Measurements from ENCODE around the gene IL19. TPM values are rescaled to one million over a fixed set of nuclear protein-coding genes. Genes with fewer than 3 reads are reported as not detected.
A peak's percentile ranks its signal among the peaks of the same experiment; 100 is the strongest.

Gene IL19
- total and polyA plus RNA-seq, 2 of the 13 experiments (the other 11 are each of a cell fraction or from before 2014, with no cell fraction given) = not detected

GRCh38 chr1:206732992-206733391 is 37.6 kb upstream of the IL19 start:
- ATAC-seq (no peak), FAIRE-seq (no peak), DNase-seq (ENCODE audit: low spot score) (no peak)
- Histone ChIP-seq H3K9ac (ENCODE audit: insufficient read depth, low read depth, low read length) (no peak overlapping the region), H3K27me3 (ENCODE audit: control insufficient read depth in 1 of 2, insufficient read depth in 2 of 2, low read length in 2 of 2) (no peaks in the 10 kb centered on the region), H3K4me3 (replicated peaks in 1 of 3; ENCODE audit: insufficient read depth in 1 of 3, low read depth in 2 of 3, low read length in 3 of 3) (no peak overlapping the region), H3K79me2 (ENCODE audit: insufficient read depth, low read length) (no peaks in the 10 kb centered on the region), H3K36me3 (replicated peaks in 1 of 2; ENCODE audit: control insufficient read depth in 1 of 2, insufficient read depth in 2 of 2, low read length in 2 of 2) (peaks cover 30 to 41% of the 10 kb centered on the region in 2 experiments; a peak in 4 of 5 replicates), H3K27ac (ENCODE audit: extremely low read length, insufficient read depth, low read length) (no peak overlapping the region), H3K9me3 (ENCODE audit: low read length) (no peaks in the 10 kb centered on the region), H2AFZ (ENCODE audit: low read length) (no peak overlapping the region), H4K20me1 (ENCODE audit: insufficient read depth, low read length) (0 out of 2 replicates have a peak, but pooled peaks cover 6% of the 10 kb centered on the region), H3K4me2 (ENCODE audit: low read depth, low read length) (no peak overlapping the region), H3K4me1 (ENCODE audit: insufficient read depth, low read length) (no peaks in the 10 kb centered on the region)
- intact Hi-C loops (cut with micrococcal nuclease; ENCODE audit: unreplicated experiment) (loop anchor here (10.0 kb wide), 1 partner anchor 342 kb away; no protein-coding TSS in a partner anchor), in situ Hi-C loops (cut with HindIII; ENCODE audit: extremely low pct_ligation_motif_present, low pct_unique_long_range_greater_than_20kb) (loop anchor here (10.0 kb wide), 1 partner anchor 252 kb away; no protein-coding TSS in a partner anchor)
- ChIA-PET CTCF (ENCODE audit: low intra/inter-chr PET ratio, low total read pairs) (no interaction called here), POLR2A (no interaction called here)
- no peak for TF ChIP-seq ZNF441 (CRISPR knock-in tag; IDR thresholded peaks at IDR 0.05; ENCODE audit: borderline replicate concordance)
- no peak for TF ChIP-seq NFKB2 (CRISPR knock-in tag; IDR thresholded peaks at IDR 0.05; ENCODE audit: borderline replicate concordance)
- TF ChIP-seq ZNF263 (CRISPR knock-in tag; IDR thresholded peaks at IDR 0.05) = no peak
- BruUV-seq (replicated peaks) = no TSS peak
- 94% methylated on average over 8 of the region's 11 CpGs for WGBS (ENCODE audit: low lambda C conversion rate)

GRCh38 chr1:206734499-206735142 is 36.0 kb upstream of the IL19 start:
- H3K4me3 ChIP-seq (replicated peaks in 1 of 3; ENCODE audit: insufficient read depth in 1 of 3, low read depth in 2 of 3, low read length in 3 of 3) = no peak overlapping the region
- ATAC-seq (peak; percentile 66), DNase-seq (ENCODE audit: low spot score) (no peak), FAIRE-seq (peak; percentile 28)
- WGBS (ENCODE audit: low lambda C conversion rate) = 69% methylated on average over 9 of the region's 9 CpGs
- peak; percentile 54 for TF ChIP-seq STAG1 (CRISPR knock-in tag; IDR thresholded peaks at IDR 0.05)
- peak; percentile 70 for TF ChIP-seq CTCF (CRISPR knock-in tag; IDR thresholded peaks at IDR 0.05)
- TF ChIP-seq ZNF354B (CRISPR knock-in tag; IDR thresholded peaks at IDR 0.05) = no peak
- peak; percentile 76 for TF ChIP-seq SMC3 (IDR thresholded peaks at IDR 0.05; ENCODE audit: low read length)
- no peak for TF ChIP-seq THAP7 (CRISPR knock-in tag; IDR thresholded peaks at IDR 0.05)
- 0 out of 2 replicates have a peak, but pooled peaks have one; percentile 31 for TF ChIP-seq HNF1B (CRISPR knock-in tag; IDR thresholded peaks at IDR 0.05)
- peak; percentile 41; the same call in 1 of the 2 replicates for TF ChIP-seq RAD21 (CRISPR knock-in tag; IDR thresholded peaks at IDR 0.05)
- intact Hi-C loops (cut with micrococcal nuclease; ENCODE audit: unreplicated experiment) (loop anchor here (1.0 to 10.0 kb wide), 3 partner anchors 178 to 340 kb away; no protein-coding TSS in a partner anchor), in situ Hi-C loops (cut with HindIII; ENCODE audit: extremely low pct_ligation_motif_present, low pct_unique_long_range_greater_than_20kb) (loop anchor here (5.0 to 10.0 kb wide), 2 partner anchors 178 to 250 kb away; no protein-coding TSS in a partner anchor)
- 0 out of 2 replicates have a peak, but pooled peaks cover 5% of the 10 kb centered on the region for H4K20me1 ChIP-seq (ENCODE audit: insufficient read depth, low read length)
- H2AFZ ChIP-seq (ENCODE audit: low read length) = no peak overlapping the region
- peaks cover 25 to 30% of the 10 kb centered on the region in 2 experiments; a peak in 4 of 5 replicates for H3K36me3 ChIP-seq (replicated peaks in 1 of 2; ENCODE audit: control insufficient read depth in 1 of 2, insufficient read depth in 2 of 2, low read length in 2 of 2)
- H3K9me3 ChIP-seq (ENCODE audit: low read length) = no peaks in the 10 kb centered on the region
- ChIA-PET CTCF (ENCODE audit: low intra/inter-chr PET ratio, low total read pairs) (interaction anchor here (0.8 to 1.6 kb wide), 2 partner anchors 178 to 247 kb away, joined by 4 to 11 read pairs; no protein-coding TSS in a partner anchor), POLR2A (no interaction called here)
- H3K9ac ChIP-seq (ENCODE audit: insufficient read depth, low read depth, low read length) = no peak overlapping the region
- no TSS peak for BruUV-seq (replicated peaks)
- no peak overlapping the region for H3K4me2 ChIP-seq (ENCODE audit: low read depth, low read length)
- no peak overlapping the region for H3K27ac ChIP-seq (ENCODE audit: extremely low read length, insufficient read depth, low read length)
- no peaks in the 10 kb centered on the region for H3K27me3 ChIP-seq (ENCODE audit: control insufficient read depth in 1 of 2, insufficient read depth in 2 of 2, low read length in 2 of 2)
- no peaks in the 10 kb centered on the region for H3K4me1 ChIP-seq (ENCODE audit: insufficient read depth, low read length)
- no peaks in the 10 kb centered on the region for H3K79me2 ChIP-seq (ENCODE audit: insufficient read depth, low read length)
